HepG2 (cell line): Measurements from ENCODE around the gene POC1A.

Source experiments
- CREBL2 ChIP-seq: sonication (generic); formaldehyde crosslinking; IDR thresholded peaks from 2 replicates; pipeline ENCODE4 v1.8.1; 2023; ENCODE audit warnings: missing genetic modification reagents, mild to moderate bottlenecking, borderline replicate concordance
- GATA4 ChIP-seq: sonication (generic); IDR thresholded peaks from 2 replicates; pipeline ENCODE4 v1.6.1; 2016; ENCODE audit warnings: antibody characterized with exemption, low read depth, borderline replicate concordance
- JUN ChIP-seq: sonication (generic); formaldehyde crosslinking; IDR thresholded peaks from 2 replicates; pipeline ENCODE4 v1.4.0; 2020; ENCODE audit warnings: mild to moderate bottlenecking, missing genetic modification reagents
- LCORL ChIP-seq, 2 experiments: fragments of 450-650 bp in 1 of 2; sonication (generic) in 1 of 2; formaldehyde crosslinking in 1 of 2; IDR thresholded peaks; 2 replicates each; pipeline versions ENCODE4 v1.5.0 to v1.6.1; 2017 to 2020; ENCODE audit warnings: antibody characterized with exemption in 1 of 2, missing genetic modification reagents in 1 of 2
- POLR2A ChIP-seq, 2 experiments: IDR thresholded peaks; 2 replicates each; pipeline ENCODE4 v1.6.1; 2011; ENCODE audit warnings: low read depth in 2 of 2, low read length in 2 of 2, mild to moderate bottlenecking in 1 of 2, moderate library complexity in 1 of 2; ENCODE audit not compliant: insufficient read depth in 1 of 2
- SCMH1 ChIP-seq: sonication (generic); formaldehyde crosslinking; IDR thresholded peaks from 2 replicates; pipeline ENCODE4 v1.9.0; 2021; ENCODE audit warnings: missing genetic modification reagents, mild to moderate bottlenecking, borderline replicate concordance
- TBX2 ChIP-seq: sonication (generic); formaldehyde crosslinking; IDR thresholded peaks from 2 replicates; pipeline ENCODE4 v1.5.0; 2020; ENCODE audit warnings: missing genetic modification reagents, mild to moderate bottlenecking, borderline replicate concordance
- ZBTB2 ChIP-seq: sonication (generic); formaldehyde crosslinking; IDR thresholded peaks from 2 replicates; pipeline ENCODE4 v1.8.0; 2022; ENCODE audit warnings: low read depth, missing genetic modification reagents
- ZFP36 ChIP-seq: fragments of 150-350 bp; IDR thresholded peaks from 2 replicates; pipeline ENCODE4 v1.6.1; 2018; ENCODE audit warnings: borderline replicate concordance, low read length, low read depth; ENCODE audit not compliant: partially characterized antibody
- ZFX ChIP-seq: sonication (generic); formaldehyde crosslinking; IDR thresholded peaks from 2 replicates; pipeline ENCODE4 v1.4.0; 2020; ENCODE audit warnings: mild to moderate bottlenecking, low read depth, missing genetic modification reagents, moderate library complexity
- ZNF24 ChIP-seq: fragments of 450-650 bp; IDR thresholded peaks from 2 replicates; pipeline ENCODE4 v1.6.1; 2017; ENCODE audit warnings: antibody characterized with exemption, mild to moderate bottlenecking
- ZNF747 ChIP-seq: sonication (generic); formaldehyde crosslinking; IDR thresholded peaks from 2 replicates; pipeline ENCODE4 v1.8.1; 2023; ENCODE audit warnings: missing genetic modification reagents, mild to moderate bottlenecking, borderline replicate concordance

GRCh38 chr3:52040600-52040999, 113.6 kb downstream of the POC1A start:
- TF ChIP-seq SCMH1 (CRISPR knock-in tag) (no peak), JUN (CRISPR knock-in tag) (no peak), ZFP36 (no peak), ZNF24 (no peak), LCORL (IDR thresholded peaks at IDR 0.05) (no peak), LCORL (CRISPR knock-in tag; IDR thresholded peaks at IDR 0.05) (no peak), CREBL2 (CRISPR knock-in tag) (no peak), ZFX (CRISPR knock-in tag) (no peak), GATA4 (no peak), POLR2A (IDR thresholded peaks at IDR 0.05; ENCODE audit: insufficient read depth in 1 of 2, low read depth in 2 of 2, low read length in 2 of 2) (no peak), TBX2 (CRISPR knock-in tag) (no peak), ZBTB2 (CRISPR knock-in tag) (no peak), ZNF747 (no peak)
